Ectodermal cell (in vitro differentiated cells): ENCODE data around the gene YLPM1. TPM values are rescaled to one million over a fixed set of nuclear protein-coding genes. Genes with fewer than 3 reads are reported as not detected.

ENCODE experiments used
- H3K27ac ChIP-seq: 2 replicates; pipeline ENCODE4 v1.7.0; 2013; ENCODE audit warnings: mild to moderate bottlenecking, low read depth, low read length; ENCODE audit not compliant: insufficient read depth, poor library complexity, severe bottlenecking
- H3K27me3 ChIP-seq: 2 replicates; pipeline ENCODE4 v1.7.0; 2013; ENCODE audit warnings: mild to moderate bottlenecking, low read length; ENCODE audit not compliant: insufficient read depth, control insufficient read depth, poor library complexity, severe bottlenecking
- H3K36me3 ChIP-seq: one replicate; pipeline ENCODE4 v1.7.0; 2013; ENCODE audit warnings: low read length; ENCODE audit not compliant: control insufficient read depth, insufficient read depth
- H3K4me1 ChIP-seq: one replicate; pipeline ENCODE4 v1.7.0; 2013; ENCODE audit warnings: low read length; ENCODE audit not compliant: control insufficient read depth, insufficient read depth
- H3K4me3 ChIP-seq: 2 replicates; pipeline ENCODE4 v1.7.0; 2013; ENCODE audit warnings: low read depth, low read length, control low read depth; ENCODE audit not compliant: insufficient read depth
- H3K9me3 ChIP-seq: 2 replicates; pipeline ENCODE4 v1.7.0; 2013; ENCODE audit warnings: mild to moderate bottlenecking, low read length, moderate library complexity; ENCODE audit not compliant: control insufficient read depth
- WGBS, 2 experiments: methylation state at CpG; one replicate each; pipeline ENCODE4 v1.1.7; 2013; ENCODE audit warnings: missing lambda C conversion rate in 2 of 2; 5-methylcytosine and 5-hydroxymethylcytosine counted together
- polyA plus RNA-seq, 4 experiments: library from polyadenylated mRNA; stranded (reverse); fragments of 50-300 nt; gene quantifications; one replicate each; pipeline ENCODE4 v1.2.3, GENCODE V29; 2013

Gene YLPM1, protein sequence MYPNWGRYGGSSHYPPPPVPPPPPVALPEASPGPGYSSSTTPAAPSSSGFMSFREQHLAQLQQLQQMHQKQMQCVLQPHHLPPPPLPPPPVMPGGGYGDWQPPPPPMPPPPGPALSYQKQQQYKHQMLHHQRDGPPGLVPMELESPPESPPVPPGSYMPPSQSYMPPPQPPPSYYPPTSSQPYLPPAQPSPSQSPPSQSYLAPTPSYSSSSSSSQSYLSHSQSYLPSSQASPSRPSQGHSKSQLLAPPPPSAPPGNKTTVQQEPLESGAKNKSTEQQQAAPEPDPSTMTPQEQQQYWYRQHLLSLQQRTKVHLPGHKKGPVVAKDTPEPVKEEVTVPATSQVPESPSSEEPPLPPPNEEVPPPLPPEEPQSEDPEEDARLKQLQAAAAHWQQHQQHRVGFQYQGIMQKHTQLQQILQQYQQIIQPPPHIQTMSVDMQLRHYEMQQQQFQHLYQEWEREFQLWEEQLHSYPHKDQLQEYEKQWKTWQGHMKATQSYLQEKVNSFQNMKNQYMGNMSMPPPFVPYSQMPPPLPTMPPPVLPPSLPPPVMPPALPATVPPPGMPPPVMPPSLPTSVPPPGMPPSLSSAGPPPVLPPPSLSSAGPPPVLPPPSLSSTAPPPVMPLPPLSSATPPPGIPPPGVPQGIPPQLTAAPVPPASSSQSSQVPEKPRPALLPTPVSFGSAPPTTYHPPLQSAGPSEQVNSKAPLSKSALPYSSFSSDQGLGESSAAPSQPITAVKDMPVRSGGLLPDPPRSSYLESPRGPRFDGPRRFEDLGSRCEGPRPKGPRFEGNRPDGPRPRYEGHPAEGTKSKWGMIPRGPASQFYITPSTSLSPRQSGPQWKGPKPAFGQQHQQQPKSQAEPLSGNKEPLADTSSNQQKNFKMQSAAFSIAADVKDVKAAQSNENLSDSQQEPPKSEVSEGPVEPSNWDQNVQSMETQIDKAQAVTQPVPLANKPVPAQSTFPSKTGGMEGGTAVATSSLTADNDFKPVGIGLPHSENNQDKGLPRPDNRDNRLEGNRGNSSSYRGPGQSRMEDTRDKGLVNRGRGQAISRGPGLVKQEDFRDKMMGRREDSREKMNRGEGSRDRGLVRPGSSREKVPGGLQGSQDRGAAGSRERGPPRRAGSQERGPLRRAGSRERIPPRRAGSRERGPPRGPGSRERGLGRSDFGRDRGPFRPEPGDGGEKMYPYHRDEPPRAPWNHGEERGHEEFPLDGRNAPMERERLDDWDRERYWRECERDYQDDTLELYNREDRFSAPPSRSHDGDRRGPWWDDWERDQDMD (N-terminal part only)
- polyA plus RNA-seq (2013, experiment 1 of 4): 72.3 TPM
- polyA plus RNA-seq (2013, experiment 2 of 4): 88.6 TPM
- 54.7 TPM for polyA plus RNA-seq (2013, experiment 3 of 4)
- polyA plus RNA-seq (2013, experiment 4 of 4): 66.7 TPM

- peak within 1 kb of the TSS; percentile 72 for H3K27ac ChIP-seq
Observed at GRCh38 chr14:74762917-74763802, at the start of gene YLPM1. Gene YLPM1, plus strand, starts transcription at chr14:74763316. Its CDS starts 174 bp downstream, at chr14:74763490.

DNA sequence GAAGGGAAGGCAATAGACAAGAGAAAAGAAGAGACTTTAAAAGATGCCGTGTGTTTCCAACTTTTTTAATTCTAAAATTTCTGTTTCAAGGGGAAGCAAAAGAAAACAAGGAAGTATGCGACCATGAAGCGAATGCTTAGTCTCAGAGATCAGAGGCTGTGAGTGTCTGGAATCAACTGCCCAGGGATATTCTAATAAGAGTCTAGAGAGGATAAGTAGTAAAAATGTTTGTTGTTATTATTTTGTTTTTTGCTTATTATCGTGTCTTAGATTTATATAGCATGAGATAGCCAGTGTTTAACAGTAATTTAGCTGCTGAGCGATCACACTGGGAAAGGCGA lies 49.8 kb upstream of the YLPM1 start:
- Histone ChIP-seq H3K27me3 (no peaks in the 10 kb centered on the region), H3K36me3 (no peaks in the 10 kb centered on the region), H3K4me1 (no peaks in the 10 kb centered on the region), H3K4me3 (peak overlapping the region; percentile 80), H3K9me3 (no peaks in the 10 kb centered on the region), H3K27ac (no peak overlapping the region)
- WGBS, 2 experiments: 29 to 34% methylated on average over 6 of the region's 6 CpGs

More at GRCh38 chr14:74762917-74763802, at the start of gene YLPM1:
- Histone ChIP-seq H3K4me1 (no peaks in the 10 kb centered on the region), H3K36me3 (no peaks in the 10 kb centered on the region), H3K9me3 (no peaks in the 10 kb centered on the region), H3K27me3 (peaks cover 5% of the 10 kb centered on the region), H3K4me3 (peak within 1 kb of the TSS; percentile 90)
- 0% methylated on average over 75 to 76 of the region's 76 CpGs for WGBS, 2 experiments

GRCh38 chr14:74720526-74720925 lies 42.6 kb upstream of the YLPM1 start:
- no peaks in the 10 kb centered on the region for H3K4me1 ChIP-seq
- no peaks in the 10 kb centered on the region for H3K9me3 ChIP-seq
- no peaks in the 10 kb centered on the region for H3K36me3 ChIP-seq
- no peak overlapping the region for H3K4me3 ChIP-seq
- no peaks in the 10 kb centered on the region for H3K27me3 ChIP-seq
- H3K27ac ChIP-seq: no peak overlapping the region

GRCh38 chr14:74723134-74723533 lies 40.0 kb upstream of the YLPM1 start:
- Histone ChIP-seq H3K36me3 (peaks cover 4% of the 10 kb centered on the region), H3K4me3 (no peak overlapping the region), H3K27ac (no peak overlapping the region), H3K27me3 (no peaks in the 10 kb centered on the region), H3K9me3 (no peaks in the 10 kb centered on the region), H3K4me1 (no peaks in the 10 kb centered on the region)
- WGBS, 2 experiments: 92 to 94% methylated on average over 3 of the region's 3 CpGs

DNA sequence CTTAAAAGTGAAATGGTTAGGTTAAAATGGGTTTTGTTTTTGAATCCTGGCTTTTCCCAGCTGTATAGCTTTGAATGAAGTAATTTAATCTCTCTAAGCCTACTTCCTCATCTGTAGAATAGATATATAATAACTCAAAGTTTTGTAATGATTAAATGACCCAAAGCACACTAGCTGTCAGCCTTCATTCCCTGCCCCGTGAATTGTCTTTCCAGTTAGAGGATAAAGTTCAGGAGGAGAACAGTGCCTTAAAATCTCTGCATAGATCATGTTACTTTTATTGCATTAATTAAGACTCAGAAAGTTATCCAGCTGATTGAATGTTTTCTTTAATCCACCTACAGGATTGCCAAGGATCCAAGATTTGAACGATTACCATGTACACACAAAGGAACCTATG lies 30.7 kb upstream of the YLPM1 start:
- 97 to 100% methylated on average over 2 of the region's 2 CpGs for WGBS, 2 experiments
- no peak overlapping the region for H3K27ac ChIP-seq

GRCh38 chr14:74733221-74733620 lies 29.9 kb upstream of the YLPM1 start:
- WGBS, 2 experiments: 92% methylated on average over 3 of the region's 3 CpGs
- Histone ChIP-seq H3K27ac (no peak overlapping the region), H3K9me3 (no peaks in the 10 kb centered on the region), H3K4me1 (no peaks in the 10 kb centered on the region), H3K36me3 (peaks cover 5% of the 10 kb centered on the region), H3K4me3 (no peak overlapping the region), H3K27me3 (no peaks in the 10 kb centered on the region)

More for the DNA sequence above, 30.7 kb upstream of the YLPM1 start:
- Histone ChIP-seq H3K27me3 (no peaks in the 10 kb centered on the region), H3K36me3 (peaks cover 5% of the 10 kb centered on the region), H3K9me3 (no peaks in the 10 kb centered on the region), H3K4me3 (no peak overlapping the region), H3K4me1 (no peaks in the 10 kb centered on the region)

GRCh38 chr14:74735125-74735524 lies 28.0 kb upstream of the YLPM1 start:
- H3K27me3 ChIP-seq: no peaks in the 10 kb centered on the region
- H3K27ac ChIP-seq: no peak overlapping the region
- H3K36me3 ChIP-seq: peaks cover 5% of the 10 kb centered on the region

GRCh38 chr14:74737753-74738325 lies 25.3 kb upstream of the YLPM1 start:
- no peaks in the 10 kb centered on the region for H3K9me3 ChIP-seq
- no peaks in the 10 kb centered on the region for H3K27me3 ChIP-seq
- H3K4me1 ChIP-seq: no peaks in the 10 kb centered on the region
- H3K36me3 ChIP-seq: peaks cover 5% of the 10 kb centered on the region
- H3K4me3 ChIP-seq: no peak overlapping the region
- H3K27ac ChIP-seq: no peak overlapping the region
- 93 to 95% methylated on average over 4 of the region's 4 CpGs for WGBS, 2 experiments

More at GRCh38 chr14:74735125-74735524, 28.0 kb upstream of the YLPM1 start:
- Histone ChIP-seq H3K9me3 (no peaks in the 10 kb centered on the region), H3K4me1 (no peaks in the 10 kb centered on the region), H3K4me3 (no peak overlapping the region)
- 91 to 95% methylated on average over 4 of the region's 4 CpGs for WGBS, 2 experiments
